C4-2B (cell line): Measurements from ENCODE around the gene UTS2R.

ENCODE experiments used
- CTCF ChIP-seq: fragments of 450-650 bp; conservative IDR thresholded peaks from 2 replicates; pipeline ENCODE4 v1.5.1; 2017; ENCODE audit warnings: mild to moderate bottlenecking
- ZFX ChIP-seq: fragments of 450-650 bp; IDR thresholded peaks from 2 replicates; pipeline ENCODE4 v1.6.1; 2017

- TF ChIP-seq CTCF (peak; percentile 83), ZFX (no peak)
These were observed 52.7 kb downstream of the UTS2R start for GRCh38 chr17:82424001-82424862.
